Ovary (tissue), 9 donors: ENCODE data around the gene EIF2B4. TPM values are rescaled to one million over a fixed set of nuclear protein-coding genes. Genes with fewer than 3 reads are reported as not detected.

Experiments used
- DNase-seq, 5 donors: peaks; one replicate each; pipeline ENCODE4 v3.0.0-alpha.2; 2019 to 2020
- H3K27ac ChIP-seq, 2 donors: fragments of 200-600 bp; one replicate each; pipeline versions ENCODE4 v1.5.1 to v1.8.0; 2019 to 2022
- H3K27me3 ChIP-seq: fragments of 200-600 bp; one replicate; pipeline ENCODE4 v1.8.0; 2022
- H3K36me3 ChIP-seq: fragments of 200-600 bp; sonication (generic); one replicate; pipeline ENCODE4 v1.5.1; 2019
- H3K4me1 ChIP-seq: one replicate; pipeline ENCODE4 v1.8.1; 2013; ENCODE audit warnings: mild to moderate bottlenecking, moderate library complexity; ENCODE audit not compliant: insufficient read depth
- H3K4me3 ChIP-seq: fragments of 200-600 bp; sonication (generic); one replicate; pipeline ENCODE4 v1.5.1; 2017
- H3K9me3 ChIP-seq, 2 donors: fragments of 200-600 bp in 1 of 2; sonication (generic) in 1 of 2; one replicate each; pipeline versions ENCODE4 v1.5.1 to v1.8.1; 2013 to 2019; ENCODE audit warnings: mild to moderate bottlenecking in 1 of 2, moderate library complexity in 1 of 2
- EP300 ChIP-seq: sonication (generic); formaldehyde crosslinking; IDR thresholded peaks from one replicate; pipeline ENCODE4 v1.6.1; 2017; ENCODE audit warnings: antibody characterized with exemption
- POLR2A ChIP-seq: fragments of 450-650 bp; IDR thresholded peaks from one replicate; pipeline ENCODE4 v1.6.1; 2017; ENCODE audit warnings: antibody characterized with exemption, mild to moderate bottlenecking, moderate library complexity
- WGBS, 3 donors: extraction: QIAGEN DNeasy Blood & Tissue Kit in 1 of 3; methylation state at CpG; one replicate each; pipeline versions ENCODE4 v1.1.5 to v1.1.7; 2013 to 2017; 5-methylcytosine and 5-hydroxymethylcytosine counted together
- intact Hi-C, 4 donors: fragments of 100-400 bp; cut with DNase I; formaldehyde crosslinking; loops; one replicate each; pipeline versions ENCODE4 v1.11.0 to v1.15.1; 2022 to 2023
- polyA plus RNA-seq, 2 donors: library from polyadenylated mRNA; stranded (reverse); fragments of 200-250 nt in 1 of 2; fragments of 350-450 nt in 1 of 2; fragmentation: Illumina TruSeq in 1 of 2; extraction: RNeasy Lipid Tissue Mini Kit (QIAGEN cat#74804) in 1 of 2; gene quantifications; one replicate each; pipeline ENCODE4 v1.2.3, GENCODE V29; 2013 to 2014
- total RNA-seq, 7 donors: library from RNA; depleted of rRNA in 2 of 7; stranded (reverse); fragments of >200 nt in 2 of 7; fragmentation: NEBNext Ultra II Directional in 3 of 7; extraction: Animal tissue kit (Norgen Biotek cat#: 25700) in 3 of 7; gene quantifications; one replicate each; pipeline versions ENCODE4 v1.1.0 to v1.2.4, GENCODE V29; 2016 to 2023
- TF ChIP-seq, protein P1 (sequence below), 3 donors: fragments of 450-650 bp in 2 of 3; fragments of 200-600 bp in 1 of 3; IDR thresholded peaks; one replicate each; pipeline versions ENCODE4 v1.5.1 to v1.8.0; 2016 to 2022; ENCODE audit warnings: antibody characterized with exemption in 3 of 3, mild to moderate bottlenecking in 1 of 3
- donor health status: DM: no; HTN: no; CAD: no; lungs with moderate emphysema.
- donor health status: DM: no; HTN: no; CAD: no.
- donor health status: Bipolar disorder and iron deficiency.
- donor health status: DM: yes; HTN: yes; CAD: no.
- donor health status: DM: no; HTN: no; CAD: no.
- donor health status: DM: yes; HTN: yes; CAD: no.

EIF2B4 gene
- total and polyA plus RNA-seq, 9 donors = 28.0 to 46.8 (median 39.0) TPM

DNA sequence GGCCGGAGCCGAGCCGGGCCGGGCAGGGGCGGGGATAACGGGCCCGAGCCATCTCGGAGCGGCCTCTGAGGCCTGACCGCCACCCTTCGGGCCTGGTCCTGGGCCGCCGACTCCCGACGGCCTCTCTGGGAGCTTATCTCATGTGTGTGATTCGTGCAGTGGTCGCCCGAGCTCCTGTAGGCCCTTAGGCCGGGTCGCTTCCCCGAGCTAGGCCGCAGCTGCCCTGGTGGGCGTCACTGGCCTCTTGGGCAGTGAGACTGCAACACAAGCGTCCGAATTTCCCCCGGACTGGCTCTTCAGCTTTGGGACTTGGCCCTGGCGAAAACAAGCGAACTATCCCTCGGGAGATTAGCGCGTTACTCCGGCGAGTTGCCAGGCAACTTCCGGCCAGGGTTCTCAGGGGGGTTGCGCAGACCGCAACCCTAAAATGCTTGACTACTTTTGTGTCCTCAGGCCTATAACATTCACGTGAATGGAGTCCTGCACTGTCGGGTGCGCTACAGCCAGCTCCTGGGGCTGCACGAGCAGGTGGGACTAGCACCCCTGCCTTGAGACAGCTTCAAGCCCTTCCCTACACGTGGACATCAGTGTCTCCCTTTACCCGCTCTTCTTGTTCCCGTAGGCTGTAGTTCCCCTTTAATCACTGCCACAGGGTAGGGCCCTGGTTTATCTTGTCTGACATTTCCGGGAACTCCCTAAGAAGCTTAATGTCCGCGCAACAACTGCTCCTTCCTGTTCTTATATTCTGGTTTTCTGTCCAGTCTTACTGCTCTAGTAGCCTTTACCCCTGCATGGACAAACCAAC lies 880 bp upstream of the EIF2B4 start:
- WGBS, 3 donors = 0 to 1% (median 0%) methylated on average over 30 to 46 of the region's 46 CpGs
- peak in 4 of 5 donors; percentile 43 to 66 (median 50) for DNase-seq

GRCh38 chr2:27369471-27370025 lies 590 bp downstream of the EIF2B4 start:
- no peak for DNase-seq
- H3K4me1 ChIP-seq = peaks cover 12% of the 10 kb centered on the region
- no peaks in the 10 kb centered on the region for H3K9me3 ChIP-seq
- H3K27me3 ChIP-seq = no peaks in the 10 kb centered on the region
- WGBS, 3 donors = 0 to 2% (median 1%) methylated on average over 18 of the region's 18 CpGs
- H3K4me3 ChIP-seq = peak overlapping the region; percentile 85
- intact Hi-C loops = loop anchor here in 1 of 4 donors (10.0 kb wide), 1 partner anchor 55 kb away; the partner anchor contains the start of gene NRBP1
- TF ChIP-seq EP300 (no peak), POLR2A (no peak)
- TF ChIP-seq, protein P1, sequence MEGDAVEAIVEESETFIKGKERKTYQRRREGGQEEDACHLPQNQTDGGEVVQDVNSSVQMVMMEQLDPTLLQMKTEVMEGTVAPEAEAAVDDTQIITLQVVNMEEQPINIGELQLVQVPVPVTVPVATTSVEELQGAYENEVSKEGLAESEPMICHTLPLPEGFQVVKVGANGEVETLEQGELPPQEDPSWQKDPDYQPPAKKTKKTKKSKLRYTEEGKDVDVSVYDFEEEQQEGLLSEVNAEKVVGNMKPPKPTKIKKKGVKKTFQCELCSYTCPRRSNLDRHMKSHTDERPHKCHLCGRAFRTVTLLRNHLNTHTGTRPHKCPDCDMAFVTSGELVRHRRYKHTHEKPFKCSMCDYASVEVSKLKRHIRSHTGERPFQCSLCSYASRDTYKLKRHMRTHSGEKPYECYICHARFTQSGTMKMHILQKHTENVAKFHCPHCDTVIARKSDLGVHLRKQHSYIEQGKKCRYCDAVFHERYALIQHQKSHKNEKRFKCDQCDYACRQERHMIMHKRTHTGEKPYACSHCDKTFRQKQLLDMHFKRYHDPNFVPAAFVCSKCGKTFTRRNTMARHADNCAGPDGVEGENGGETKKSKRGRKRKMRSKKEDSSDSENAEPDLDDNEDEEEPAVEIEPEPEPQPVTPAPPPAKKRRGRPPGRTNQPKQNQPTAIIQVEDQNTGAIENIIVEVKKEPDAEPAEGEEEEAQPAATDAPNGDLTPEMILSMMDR (IDR thresholded peaks at IDR 0.05) = no peak
- H3K27ac ChIP-seq = peak overlapping the region; percentile 75 to 82
- no peaks in the 10 kb centered on the region for H3K36me3 ChIP-seq

More for the DNA sequence above, 880 bp upstream of the EIF2B4 start:
- no peaks in the 10 kb centered on the region for H3K27me3 ChIP-seq
- H3K9me3 ChIP-seq = no peaks in the 10 kb centered on the region
- intact Hi-C loops = loop anchor here in 1 of 4 donors (10.0 kb wide), 1 partner anchor 54 kb away; the partner anchor contains the start of gene NRBP1
- TF ChIP-seq EP300 = no peak
- no peak for TF ChIP-seq POLR2A
- TF ChIP-seq, protein P1 (IDR thresholded peaks at IDR 0.05) = no peak
- H3K4me3 ChIP-seq = peak overlapping the region; percentile 85
- peaks cover 12% of the 10 kb centered on the region for H3K4me1 ChIP-seq
- H3K36me3 ChIP-seq = no peaks in the 10 kb centered on the region
- H3K27ac ChIP-seq = peak overlapping the region; percentile 59 to 82

DNA sequence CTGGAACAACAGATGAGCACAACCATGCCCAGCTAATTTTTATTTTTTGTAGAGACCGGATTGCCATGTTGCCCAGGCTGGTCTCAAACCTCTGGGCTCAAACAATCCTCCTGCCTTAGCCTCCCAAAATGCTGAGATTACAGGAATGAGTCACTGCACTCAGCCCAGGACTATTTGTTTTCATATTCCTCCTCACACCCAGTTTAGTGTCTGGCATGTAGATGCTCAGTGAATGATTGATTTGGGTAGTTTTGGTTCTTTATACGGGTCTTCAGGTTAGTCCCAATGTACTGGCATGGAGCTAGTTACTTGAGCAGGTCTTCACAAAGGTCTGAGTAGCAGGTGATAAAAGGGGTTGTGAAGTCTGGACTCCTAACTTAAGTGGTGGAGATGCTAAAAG lies 6.2 kb downstream of the EIF2B4 start:
- H3K27ac ChIP-seq = no peak overlapping the region
- no peak overlapping the region for H3K4me3 ChIP-seq
- no peaks in the 10 kb centered on the region for H3K9me3 ChIP-seq
- H3K4me1 ChIP-seq = peaks cover 6% of the 10 kb centered on the region
- no peak for DNase-seq
- no peaks in the 10 kb centered on the region for H3K27me3 ChIP-seq
- intact Hi-C loops = no loop called here
- WGBS, 3 donors = 66 to 71% (median 66%) methylated on average over 2 of the region's 2 CpGs
- no peaks in the 10 kb centered on the region for H3K36me3 ChIP-seq
- no peak for TF ChIP-seq EP300
- no peak for TF ChIP-seq POLR2A
- TF ChIP-seq, protein P1 (IDR thresholded peaks at IDR 0.05) = no peak

DNA sequence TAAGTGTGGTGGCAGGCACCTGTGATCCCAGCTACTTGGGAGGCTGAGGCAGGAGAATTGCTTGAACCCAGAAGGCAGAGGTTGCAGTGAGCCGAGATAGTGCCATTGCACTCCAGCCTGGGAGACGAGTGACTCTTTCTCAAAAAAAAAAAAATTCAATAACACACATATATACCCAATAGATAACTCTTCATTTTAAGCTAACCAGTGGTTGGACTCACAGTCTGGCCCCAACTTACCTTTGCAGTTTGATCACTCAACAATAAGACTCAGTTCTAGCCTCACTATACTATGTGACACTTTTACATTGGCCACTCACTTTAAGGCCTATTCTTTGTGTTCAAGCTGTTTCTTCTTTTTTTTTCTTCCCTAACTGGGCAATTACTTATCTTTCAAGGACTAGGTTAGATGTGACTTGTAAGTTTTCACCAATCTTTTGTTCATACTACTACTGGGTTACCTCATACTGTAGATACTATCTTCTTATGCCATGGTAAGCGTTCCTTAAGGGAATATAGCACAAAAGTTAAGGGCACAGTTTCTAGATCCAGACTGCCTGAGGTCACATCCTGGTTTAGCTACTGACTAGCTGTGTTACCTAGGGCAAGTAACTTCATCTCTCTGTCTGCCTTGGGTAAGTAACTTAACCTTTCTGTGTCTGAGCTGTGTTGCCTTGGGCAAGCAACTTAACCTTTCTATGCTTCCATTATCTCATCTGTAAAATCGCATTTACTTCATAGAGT lies 7.3 kb downstream of the EIF2B4 start:
- intact Hi-C loops = no loop called here
- H3K27ac ChIP-seq = no peak overlapping the region

More for the DNA sequence above, 7.3 kb downstream of the EIF2B4 start:
- Histone ChIP-seq H3K4me3 (no peak overlapping the region), H3K27me3 (no peaks in the 10 kb centered on the region), H3K36me3 (no peaks in the 10 kb centered on the region), H3K4me1 (peaks cover 2% of the 10 kb centered on the region), H3K9me3 (no peaks in the 10 kb centered on the region)
- no peak for DNase-seq
- 80 to 87% (median 84%) methylated on average over 4 of the region's 4 CpGs for WGBS, 3 donors
- TF ChIP-seq, protein P1 (IDR thresholded peaks at IDR 0.05) = no peak
- TF ChIP-seq EP300 (no peak), POLR2A (no peak)
